Heart right ventricle (tissue), 16 donors: ENCODE measurements around the gene C11orf68. TPM values are rescaled to one million over a fixed set of nuclear protein-coding genes. Genes with fewer than 3 reads are reported as not detected.
"Not testable (repeated sequence)": the region's sequence is repeated elsewhere in the genome, so short reads cannot be mapped to it uniquely, and the experiment has no call there.

ENCODE experiments used
- ATAC-seq, 8 donors: fragments of 200-7000 bp; cut with Tn5 transposase; one replicate each; pipeline ENCODE4 v1.9.1; 2020; ENCODE audit warnings: mild to moderate bottlenecking in 8 of 8, moderate library complexity in 8 of 8, moderate number of reproducible peaks in 1 of 8
- DNase-seq, 2 donors: peaks; one replicate each; pipeline ENCODE4 v3.0.0-alpha.2; 2020
- H3K27ac ChIP-seq, 10 donors: fragments of 200-600 bp; sonication (generic) in 2 of 10; one replicate each; pipeline versions ENCODE4 v1.5.0 to v1.8.0; 2020 to 2022; ENCODE audit warnings: mild to moderate bottlenecking in 3 of 10
- H3K27me3 ChIP-seq, 7 donors: fragments of 200-600 bp; one replicate each; pipeline ENCODE4 v1.8.0; 2021 to 2022; ENCODE audit warnings: mild to moderate bottlenecking in 2 of 7
- H3K36me3 ChIP-seq, 9 donors: fragments of 200-600 bp; sonication (generic) in 1 of 9; one replicate each; pipeline versions ENCODE4 v1.5.0 to v1.8.0; 2020 to 2022; ENCODE audit warnings: mild to moderate bottlenecking in 2 of 9
- H3K4me1 ChIP-seq, 9 donors: fragments of 200-600 bp; sonication (generic) in 1 of 9; one replicate each; pipeline versions ENCODE4 v1.5.0 to v1.8.0; 2020 to 2022; ENCODE audit warnings: mild to moderate bottlenecking in 4 of 9
- H3K4me3 ChIP-seq, 10 donors: fragments of 200-600 bp; sonication (generic) in 2 of 10; one replicate each; pipeline versions ENCODE4 v1.5.0 to v1.8.0; 2020 to 2022; ENCODE audit warnings: mild to moderate bottlenecking in 7 of 10, moderate library complexity in 2 of 10
- H3K9me3 ChIP-seq, 11 donors: fragments of 200-600 bp in 10 of 11; sonication (generic) in 2 of 11; one replicate each; pipeline versions ENCODE4 v1.5.0 to v1.8.0; 2013 to 2022; ENCODE audit warnings: mild to moderate bottlenecking in 2 of 11, control low read depth in 1 of 11, moderate library complexity in 1 of 11
- WGBS, 2 donors: extraction: QIAGEN DNeasy Blood & Tissue Kit; methylation state at CpG; one replicate each; pipeline ENCODE4 v1.1.7; 2013; ENCODE audit warnings: inconsistent platforms in 1 of 2; 5-methylcytosine and 5-hydroxymethylcytosine counted together
- intact Hi-C, 10 donors: fragments of 100-400 bp; cut with DNase I; formaldehyde crosslinking; loops; one replicate each; pipeline versions ENCODE4 v1.11.1 to v1.14.2; 2022
- polyA plus RNA-seq, 2 donors: library from polyadenylated mRNA; stranded (reverse); fragments of 200-250 nt; gene quantifications; one replicate each; pipeline ENCODE4 v1.2.3, GENCODE V29; 2013
- total RNA-seq, 10 donors: library from RNA; stranded (reverse); fragmentation: NEBNext Ultra II Directional in 3 of 10; extraction: Animal tissue kit (Norgen Biotek cat#: 25700) in 3 of 10; gene quantifications; one replicate each; pipeline versions ENCODE4 v1.2.1 to v1.2.4, GENCODE V29; 2021 to 2023
- TF ChIP-seq, protein P1 (sequence below), 9 donors: fragments of 200-600 bp; sonication (generic) in 2 of 9; IDR thresholded peaks; one replicate each; pipeline versions ENCODE4 v1.5.0 to v1.8.0; 2021 to 2022; ENCODE audit warnings: antibody characterized with exemption in 9 of 9, mild to moderate bottlenecking in 5 of 9, moderate library complexity in 1 of 9
- donor health status: Arrhythmogenic right ventricular cardiomyopathy.
- donor health status: ischemic (EF 13 %, LVEDD 7.1; RV severe dilation, severe dysfunction).
- donor health status: healthy with polysubstance abuse.
- donor health status: DM: no; HTN: yes; CAD: no.
- donor health status: DM: no; HTN: no; CAD: no.
- donor health status: ischemic (EF 25% LVEDD 6.9; RV normal size, moderate dysfunction).
- donor health status: ischemic (EF 25% LVEDD 5.7; RV mildly dilated, moderate dysfunction).
- donor health status: healthy.
- donor health status: DM: yes; HTN: yes; CAD: no.
- donor health status: Ischemic cardiomyopathy.
- donor health status: ischemic (EF 35%, LVEDD 5.7; RV mildly dilated, moderate dysfunction).
- donor health status: nonischemic (EF 11% LVEDD 7.7; RV severe dilation, severe dysfunction).
- donor health status: DM: yes; HTN: yes; CAD: no.
- donor health status: PGD.
- donor health status: ischemic (EF 29% LVEDD 5.4; RV normal size, mild dysfunction).
- donor health status: nonischemic (EF 23%, LVEDD 6.1; RV moderate dilation, normal function).

C11orf68 gene
- total and polyA plus RNA-seq, 12 donors = 35.7 to 49.2 (median 40.9) TPM

DNA sequence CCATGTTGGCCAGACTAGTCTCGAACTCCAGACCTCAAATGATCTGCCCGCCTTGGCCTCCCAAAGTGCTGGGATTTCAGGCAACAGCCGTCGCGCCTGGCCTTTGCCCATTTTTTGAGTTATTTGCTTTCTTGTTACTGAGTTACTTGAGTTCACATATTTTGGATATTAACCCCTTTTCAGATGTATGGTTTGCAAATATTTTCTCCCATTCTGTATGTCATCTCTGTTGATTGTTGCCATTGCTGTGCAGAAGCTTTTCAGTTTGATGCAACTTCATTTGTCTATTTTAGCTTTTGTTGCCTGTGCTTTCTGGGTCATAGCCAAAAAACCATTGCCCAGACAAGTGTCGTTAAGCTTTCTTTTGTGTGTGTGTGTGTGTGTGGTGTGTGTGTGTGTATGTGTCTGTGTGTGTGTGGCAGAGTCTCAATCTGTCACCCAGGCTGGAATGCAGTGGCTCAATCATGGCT, 33.2 kb upstream of the C11orf68 start:
- TF ChIP-seq, protein P1, sequence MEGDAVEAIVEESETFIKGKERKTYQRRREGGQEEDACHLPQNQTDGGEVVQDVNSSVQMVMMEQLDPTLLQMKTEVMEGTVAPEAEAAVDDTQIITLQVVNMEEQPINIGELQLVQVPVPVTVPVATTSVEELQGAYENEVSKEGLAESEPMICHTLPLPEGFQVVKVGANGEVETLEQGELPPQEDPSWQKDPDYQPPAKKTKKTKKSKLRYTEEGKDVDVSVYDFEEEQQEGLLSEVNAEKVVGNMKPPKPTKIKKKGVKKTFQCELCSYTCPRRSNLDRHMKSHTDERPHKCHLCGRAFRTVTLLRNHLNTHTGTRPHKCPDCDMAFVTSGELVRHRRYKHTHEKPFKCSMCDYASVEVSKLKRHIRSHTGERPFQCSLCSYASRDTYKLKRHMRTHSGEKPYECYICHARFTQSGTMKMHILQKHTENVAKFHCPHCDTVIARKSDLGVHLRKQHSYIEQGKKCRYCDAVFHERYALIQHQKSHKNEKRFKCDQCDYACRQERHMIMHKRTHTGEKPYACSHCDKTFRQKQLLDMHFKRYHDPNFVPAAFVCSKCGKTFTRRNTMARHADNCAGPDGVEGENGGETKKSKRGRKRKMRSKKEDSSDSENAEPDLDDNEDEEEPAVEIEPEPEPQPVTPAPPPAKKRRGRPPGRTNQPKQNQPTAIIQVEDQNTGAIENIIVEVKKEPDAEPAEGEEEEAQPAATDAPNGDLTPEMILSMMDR (IDR thresholded peaks at IDR 0.05) = no peak
- H3K4me1 ChIP-seq = peaks cover 0 to 5% (median 0%) of the 10 kb centered on the region in 9 donors
- no peaks in the 10 kb centered on the region for H3K9me3 ChIP-seq
- H3K36me3 ChIP-seq = no peaks in the 10 kb centered on the region
- H3K4me3 ChIP-seq = no peak overlapping the region
- no peak for ATAC-seq
- H3K27me3 ChIP-seq = peaks cover 0 to 25% (median 8%) of the 10 kb centered on the region in 7 donors
- 72 to 80% methylated on average over 6 of the region's 6 CpGs for WGBS, 2 donors
- no peak overlapping the region for H3K27ac ChIP-seq
- no peak for DNase-seq
- intact Hi-C loops = no loop called here

DNA sequence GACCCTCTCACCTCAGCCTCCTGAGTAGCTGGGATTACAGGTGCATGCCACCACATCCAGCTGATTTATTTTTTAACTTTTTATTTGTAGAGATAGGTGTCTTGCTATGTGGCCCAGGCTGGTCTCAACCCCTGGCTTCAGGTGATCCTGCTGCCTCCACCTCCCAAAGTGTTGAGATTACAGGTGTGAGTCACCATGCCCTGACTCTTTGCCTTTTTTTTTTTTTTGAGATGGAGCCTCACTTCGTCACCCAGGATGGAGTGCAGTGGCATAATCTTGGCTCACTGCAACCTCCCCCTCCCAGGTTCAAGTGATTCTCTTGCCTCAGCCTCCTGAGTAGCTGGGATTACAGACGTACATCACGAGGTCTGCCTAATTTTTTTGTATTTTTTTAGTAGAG, 32.8 kb upstream of the C11orf68 start:
- ATAC-seq, H3K27ac ChIP-seq, H3K4me3 ChIP-seq, H3K36me3 ChIP-seq, intact Hi-C loops, H3K4me1 ChIP-seq, DNase-seq, H3K9me3 ChIP-seq: not testable (repeated sequence)
- H3K27me3 ChIP-seq = peaks cover 0 to 25% (median 8%) of the 10 kb centered on the region in 7 donors
- WGBS, 2 donors = 51 to 59% methylated on average over 3 of the region's 3 CpGs

DNA sequence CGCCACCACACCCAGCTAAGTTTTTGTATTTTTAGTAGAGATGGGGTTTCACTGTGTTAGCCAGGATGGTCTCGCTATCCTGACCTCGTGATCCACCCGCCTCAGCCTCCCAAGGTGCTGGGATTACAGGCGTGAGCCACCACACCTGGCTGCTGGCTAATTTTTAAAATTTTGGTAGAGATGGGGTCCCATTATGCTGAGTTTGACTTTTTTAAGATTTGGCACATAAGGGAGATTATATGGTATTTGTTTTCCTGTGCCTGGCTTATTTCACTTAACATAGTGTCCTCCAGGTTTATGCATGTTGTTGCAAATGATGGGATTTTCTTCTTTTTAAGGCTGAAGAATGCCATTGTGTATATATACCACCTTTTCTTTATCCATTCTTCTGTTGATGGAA, 31.8 kb upstream of the C11orf68 start:
- ATAC-seq, intact Hi-C loops, DNase-seq, H3K4me1 ChIP-seq, H3K4me3 ChIP-seq, H3K27ac ChIP-seq, H3K36me3 ChIP-seq, H3K9me3 ChIP-seq: not testable (repeated sequence)
- peaks cover 0 to 25% (median 8%) of the 10 kb centered on the region in 7 donors for H3K27me3 ChIP-seq
- 98 to 99% methylated on average over 5 of the region's 5 CpGs for WGBS, 2 donors

DNA sequence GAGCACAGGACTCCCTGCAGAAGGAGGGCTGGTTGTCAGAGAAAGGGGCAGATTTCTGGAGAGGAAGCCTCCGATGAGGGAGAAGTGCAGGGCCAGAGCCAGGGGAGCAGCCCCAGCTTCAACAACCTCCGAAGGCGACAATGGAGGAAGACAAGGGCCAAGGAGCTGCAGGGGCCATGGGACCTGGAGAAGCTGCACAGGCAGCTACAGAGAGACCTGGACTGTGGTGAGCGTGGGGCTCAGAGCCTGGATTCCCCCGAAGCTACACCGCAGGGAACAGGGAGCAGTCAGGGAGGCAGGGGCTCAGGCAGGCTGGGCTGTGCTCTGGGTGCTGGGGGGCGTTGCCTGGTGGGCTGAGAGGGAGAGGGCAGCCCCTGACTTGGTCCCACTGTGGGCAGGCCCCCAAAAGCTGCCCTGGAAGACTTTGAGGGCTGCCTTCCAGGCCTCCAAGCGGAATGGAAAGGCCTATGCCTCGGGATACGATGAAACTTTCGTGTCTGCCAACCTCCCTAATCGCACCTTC, 28.8 kb upstream of the C11orf68 start:
- 83 to 85% methylated on average over 12 of the region's 12 CpGs for WGBS, 2 donors
- no peaks in the 10 kb centered on the region for H3K36me3 ChIP-seq
- H3K4me3 ChIP-seq = no peak overlapping the region
- intact Hi-C loops = no loop called here
- ATAC-seq (no peak), DNase-seq (no peak)
- H3K9me3 ChIP-seq = no peaks in the 10 kb centered on the region
- H3K4me1 ChIP-seq = no peaks in the 10 kb centered on the region
- no peak overlapping the region for H3K27ac ChIP-seq
- H3K27me3 ChIP-seq = peaks cover 0 to 10% (median 6%) of the 10 kb centered on the region in 7 donors
- TF ChIP-seq, protein P1 (IDR thresholded peaks at IDR 0.05) = no peak

DNA sequence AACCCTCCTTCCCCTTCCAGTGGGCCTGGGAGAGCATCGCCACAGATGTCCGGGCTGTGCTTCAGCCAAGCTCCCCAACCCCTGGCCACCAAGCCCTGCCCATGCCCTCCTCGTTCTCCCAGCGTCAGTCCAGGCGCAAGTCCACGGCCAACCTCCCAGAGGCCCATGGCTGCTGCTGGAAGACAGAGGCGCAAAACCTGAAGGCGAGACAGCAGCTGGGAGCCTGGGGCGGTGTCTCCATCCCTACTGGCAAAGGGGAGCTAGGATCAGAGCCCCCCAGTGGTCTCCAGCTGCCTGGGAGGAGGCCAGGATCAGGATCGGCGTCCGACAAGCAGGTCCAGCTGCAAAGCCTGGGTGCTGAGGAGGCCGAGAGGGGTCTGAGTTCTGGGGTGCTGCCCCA, 28.3 kb upstream of the C11orf68 start:
- H3K27me3 ChIP-seq = peaks cover 0 to 10% (median 6%) of the 10 kb centered on the region in 7 donors
- DNase-seq (no peak), ATAC-seq (no peak)
- intact Hi-C loops = no loop called here
- H3K9me3 ChIP-seq = no peaks in the 10 kb centered on the region
- no peaks in the 10 kb centered on the region for H3K4me1 ChIP-seq
- 39 to 46% methylated on average over 13 of the region's 13 CpGs for WGBS, 2 donors
- H3K36me3 ChIP-seq = no peaks in the 10 kb centered on the region
- TF ChIP-seq, protein P1 (IDR thresholded peaks at IDR 0.05) = no peak
- no peak overlapping the region for H3K4me3 ChIP-seq
- H3K27ac ChIP-seq = no peak overlapping the region
